22Rv1 (cell line): Measurements from ENCODE around the gene WSB1.
"Not testable (repeated sequence)": the region's sequence is repeated elsewhere in the genome, so short reads cannot be mapped to it uniquely, and the experiment has no call there.

ENCODE experiments used
- H3K27ac ChIP-seq: fragments of 450-650 bp; 2 replicates; pipeline ENCODE4 v1.5.1; 2017
- ZFX ChIP-seq: fragments of 450-650 bp; IDR thresholded peaks from 2 replicates; pipeline ENCODE4 v1.6.1; 2017; ENCODE audit warnings: antibody characterized with exemption, borderline replicate concordance
- TF ChIP-seq, protein P1 (sequence below): fragments of 450-650 bp; IDR thresholded peaks from 2 replicates; pipeline ENCODE4 v1.5.1; 2017; ENCODE audit warnings: mild to moderate bottlenecking

WSB1 gene, protein sequence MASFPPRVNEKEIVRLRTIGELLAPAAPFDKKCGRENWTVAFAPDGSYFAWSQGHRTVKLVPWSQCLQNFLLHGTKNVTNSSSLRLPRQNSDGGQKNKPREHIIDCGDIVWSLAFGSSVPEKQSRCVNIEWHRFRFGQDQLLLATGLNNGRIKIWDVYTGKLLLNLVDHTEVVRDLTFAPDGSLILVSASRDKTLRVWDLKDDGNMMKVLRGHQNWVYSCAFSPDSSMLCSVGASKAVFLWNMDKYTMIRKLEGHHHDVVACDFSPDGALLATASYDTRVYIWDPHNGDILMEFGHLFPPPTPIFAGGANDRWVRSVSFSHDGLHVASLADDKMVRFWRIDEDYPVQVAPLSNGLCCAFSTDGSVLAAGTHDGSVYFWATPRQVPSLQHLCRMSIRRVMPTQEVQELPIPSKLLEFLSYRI

GRCh38 chr17:27293898-27294688 is at the start of gene WSB1:
WSB1 (plus strand) TSS chr17:27294114; CDS start chr17:27294396, 282 bp downstream.
- peak within 1 kb of the TSS; percentile 92 for H3K27ac ChIP-seq
- TF ChIP-seq, protein P1, sequence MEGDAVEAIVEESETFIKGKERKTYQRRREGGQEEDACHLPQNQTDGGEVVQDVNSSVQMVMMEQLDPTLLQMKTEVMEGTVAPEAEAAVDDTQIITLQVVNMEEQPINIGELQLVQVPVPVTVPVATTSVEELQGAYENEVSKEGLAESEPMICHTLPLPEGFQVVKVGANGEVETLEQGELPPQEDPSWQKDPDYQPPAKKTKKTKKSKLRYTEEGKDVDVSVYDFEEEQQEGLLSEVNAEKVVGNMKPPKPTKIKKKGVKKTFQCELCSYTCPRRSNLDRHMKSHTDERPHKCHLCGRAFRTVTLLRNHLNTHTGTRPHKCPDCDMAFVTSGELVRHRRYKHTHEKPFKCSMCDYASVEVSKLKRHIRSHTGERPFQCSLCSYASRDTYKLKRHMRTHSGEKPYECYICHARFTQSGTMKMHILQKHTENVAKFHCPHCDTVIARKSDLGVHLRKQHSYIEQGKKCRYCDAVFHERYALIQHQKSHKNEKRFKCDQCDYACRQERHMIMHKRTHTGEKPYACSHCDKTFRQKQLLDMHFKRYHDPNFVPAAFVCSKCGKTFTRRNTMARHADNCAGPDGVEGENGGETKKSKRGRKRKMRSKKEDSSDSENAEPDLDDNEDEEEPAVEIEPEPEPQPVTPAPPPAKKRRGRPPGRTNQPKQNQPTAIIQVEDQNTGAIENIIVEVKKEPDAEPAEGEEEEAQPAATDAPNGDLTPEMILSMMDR = no peak
- no peak for TF ChIP-seq ZFX

- H3K27ac ChIP-seq = no peak overlapping the region
- TF ChIP-seq, protein P1 = no peak
- TF ChIP-seq ZFX = no peak
These were observed 49.3 kb upstream of the WSB1 start for GRCh38 chr17:27244491-27245223.

- no peak for TF ChIP-seq ZFX
- TF ChIP-seq, protein P1 = peak; percentile 77
- no peak overlapping the region for H3K27ac ChIP-seq
These were observed 48.7 kb upstream of the WSB1 start for GRCh38 chr17:27245230-27245696.

DNA sequence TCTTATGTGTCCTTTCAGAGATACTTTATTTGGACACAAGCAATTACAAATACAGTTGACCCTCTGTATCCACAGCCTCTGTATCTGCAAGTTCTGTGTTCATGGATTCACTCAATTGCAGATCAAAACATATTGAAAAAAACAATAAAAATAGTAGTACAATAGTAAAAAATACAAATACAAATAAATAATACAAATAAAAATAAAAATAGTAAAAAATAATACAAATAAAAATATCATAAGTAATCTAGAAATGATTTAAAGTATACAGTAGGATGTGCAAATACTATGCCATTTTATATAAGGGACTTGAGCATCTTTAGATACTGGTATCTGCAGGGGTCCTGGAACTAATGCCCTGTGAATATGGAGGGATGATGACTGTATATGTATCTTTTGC is 47.4 kb upstream of the WSB1 start:
- TF ChIP-seq, protein P1 = no peak
- no peak for TF ChIP-seq ZFX
- H3K27ac ChIP-seq = no peak overlapping the region

DNA sequence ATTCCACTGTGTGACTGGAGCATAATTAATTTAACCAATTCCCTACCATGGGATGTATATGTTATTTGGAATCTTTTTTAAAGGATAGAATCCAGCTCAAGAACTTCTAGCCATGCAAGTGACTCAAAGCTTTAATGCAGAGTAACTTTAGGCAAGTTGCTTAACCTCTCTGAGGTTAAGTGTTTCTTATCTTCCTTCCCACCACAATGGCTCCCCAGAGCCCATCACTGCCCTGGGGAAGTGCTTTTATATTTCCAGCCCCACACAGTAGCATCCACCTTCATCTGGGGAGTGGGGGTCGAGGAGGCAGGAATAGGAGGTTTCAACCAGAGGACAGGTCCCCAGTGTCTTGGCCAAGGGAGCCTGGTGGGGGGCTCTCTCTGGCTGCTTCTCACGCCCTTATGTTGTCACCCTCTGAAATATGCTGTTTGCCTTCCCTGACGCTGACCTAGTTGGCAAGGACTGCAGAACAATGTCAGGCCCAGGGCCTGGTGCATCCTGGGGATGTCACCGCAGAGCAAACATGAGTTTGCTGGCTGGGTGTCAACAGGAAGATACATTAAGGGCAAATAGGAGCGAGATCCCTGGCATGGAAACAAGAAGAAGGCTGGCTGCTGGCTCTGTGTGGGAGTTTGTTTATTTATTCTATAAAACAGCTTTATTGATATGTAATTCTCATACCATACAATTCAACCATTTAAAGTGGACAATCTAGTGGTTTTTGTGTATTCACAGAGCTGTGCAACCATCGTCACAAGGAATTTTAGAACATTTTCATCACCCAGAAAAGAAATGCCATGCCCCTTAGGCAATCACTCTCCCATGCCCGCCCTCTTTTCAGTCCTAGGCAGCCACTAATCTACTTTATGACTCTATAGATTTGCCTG is 46.6 kb upstream of the WSB1 start:
- TF ChIP-seq, protein P1 = no peak
- no peak for TF ChIP-seq ZFX
- H3K27ac ChIP-seq = peak overlapping the region; percentile 47

- no peak for TF ChIP-seq ZFX
- TF ChIP-seq, protein P1 = no peak
- peak overlapping the region; percentile 47 for H3K27ac ChIP-seq
These were observed 46.0 kb upstream of the WSB1 start for GRCh38 chr17:27247958-27248342.

DNA sequence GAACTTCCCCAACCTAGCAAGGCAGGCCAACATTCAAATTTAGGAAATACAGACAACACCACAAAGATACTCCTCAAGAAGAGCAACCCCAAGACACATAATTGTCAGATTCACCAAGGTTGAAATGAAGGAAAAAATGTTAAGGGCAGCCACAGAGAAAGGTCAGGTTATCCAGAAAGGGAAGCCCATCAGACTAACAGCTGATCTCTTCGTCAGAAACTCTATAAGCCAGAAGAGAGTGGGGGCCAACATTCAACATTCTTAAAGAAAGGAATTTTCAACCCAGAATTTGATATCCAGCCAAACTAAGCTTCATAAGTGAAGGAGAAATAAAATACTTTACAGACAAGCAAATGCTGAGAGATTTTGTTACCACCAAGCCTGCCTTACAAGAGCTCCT is 43.1 kb upstream of the WSB1 start:
- not testable (repeated sequence) for H3K27ac ChIP-seq

DNA sequence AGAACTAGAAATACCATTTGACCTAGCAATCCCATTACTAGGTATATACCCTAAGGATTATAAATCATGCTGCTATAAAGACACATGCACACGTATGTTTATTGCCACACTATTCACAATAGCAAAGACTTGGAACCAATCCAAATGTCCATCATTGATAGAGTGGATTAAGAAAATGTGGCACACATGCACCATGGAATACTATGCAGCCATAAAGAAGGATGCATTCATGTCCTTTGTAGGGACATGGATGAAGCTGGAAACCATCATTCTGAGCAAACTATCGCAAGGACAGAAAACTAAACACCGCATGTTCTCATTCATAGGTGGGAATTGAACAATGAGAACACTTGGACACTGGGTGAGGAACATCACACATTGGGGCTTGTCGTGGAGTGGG is 39.1 kb upstream of the WSB1 start:
- not testable (repeated sequence) for H3K27ac ChIP-seq
